Measurements from ENCODE around the gene NSUN5. TPM values are rescaled to one million over a fixed set of nuclear protein-coding genes. Genes with fewer than 3 reads are reported as not detected.

The NSUN5 gene
- total and polyA plus RNA-seq, 11 donors: 12.0 to 39.4 (median 15.2) TPM

GRCh38 chr7:73342645-73343044, 34.0 kb upstream of the NSUN5 start:
- intact Hi-C loops (cut with DNase I): loop anchor here in 8 of 10 donors (1.0 to 10.0 kb wide), 5 partner anchors 102 to 392 kb away; partner anchors contain the start of gene ABHD11 (in 1 of the 8)
- TF ChIP-seq POLR2A (IDR thresholded peaks at IDR 0.05) (no peak), CTCF (IDR thresholded peaks at IDR 0.05) (peak in 11 of 12 donors; percentile 13 to 67 (median 44))
- peak overlapping the region in 5 of 12 donors; percentile 3 to 45 (median 24) for H3K4me3 ChIP-seq

GRCh38 chr7:73341877-73342276, 33.3 kb upstream of the NSUN5 start:
- no peaks in the 10 kb centered on the region for H3K4me1 ChIP-seq
- ATAC-seq: peak in 1 of 4 donors; percentile 58

More at GRCh38 chr7:73342645-73343044, 34.0 kb upstream of the NSUN5 start:
- H3K4me1 ChIP-seq: no peaks in the 10 kb centered on the region
- peak; percentile 45 to 84 (median 76) for ATAC-seq
- WGBS, 4 donors: 29 to 41% (median 38%) methylated on average over 8 of the region's 8 CpGs
- H3K27me3 ChIP-seq: peaks cover 0 to 13% (median 0%) of the 10 kb centered on the region in 9 donors
- DNase-seq: no peak
- H3K36me3 ChIP-seq: no peaks in the 10 kb centered on the region
- H3K9me3 ChIP-seq: no peaks in the 10 kb centered on the region
- H3K27ac ChIP-seq: no peak overlapping the region

GRCh38 chr7:73340514-73340913, 31.9 kb upstream of the NSUN5 start:
- no peaks in the 10 kb centered on the region for H3K9me3 ChIP-seq
- intact Hi-C loops (cut with DNase I): loop anchor here in 6 of 10 donors (5.0 to 10.0 kb wide), 3 partner anchors 104 to 394 kb away; partner anchors contain the start of gene ABHD11 (in 1 of the 6)
- 67 to 71% (median 71%) methylated on average over 7 of the region's 7 CpGs for whole genome bisulfite sequencing, 4 donors

More at GRCh38 chr7:73341877-73342276, 33.3 kb upstream of the NSUN5 start:
- no peak overlapping the region for H3K27ac ChIP-seq
- DNase-seq: no peak
- intact Hi-C loops (cut with DNase I): loop anchor here in 8 of 10 donors (1.0 to 10.0 kb wide), 5 partner anchors 103 to 393 kb away; partner anchors contain the start of gene ABHD11 (in 1 of the 8)
- no peaks in the 10 kb centered on the region for H3K9me3 ChIP-seq
- H3K36me3 ChIP-seq: no peaks in the 10 kb centered on the region
- no peak overlapping the region for H3K4me3 ChIP-seq
- TF ChIP-seq POLR2A (IDR thresholded peaks at IDR 0.05): no peak
- TF ChIP-seq CTCF (IDR thresholded peaks at IDR 0.05): no peak
- 65 to 66% (median 65%) methylated on average over 8 of the region's 8 CpGs for WGBS, 4 donors
- H3K27me3 ChIP-seq: peaks cover 0 to 13% (median 0%) of the 10 kb centered on the region in 9 donors

GRCh38 chr7:73338321-73338720, 29.7 kb upstream of the NSUN5 start:
- DNase-seq (no peak), ATAC-seq (no peak)
- no peak overlapping the region for H3K27ac ChIP-seq
- no peaks in the 10 kb centered on the region for H3K36me3 ChIP-seq
- no peak overlapping the region for H3K4me3 ChIP-seq
- TF ChIP-seq CTCF (IDR thresholded peaks at IDR 0.05) (no peak), POLR2A (IDR thresholded peaks at IDR 0.05) (no peak)
- H3K27me3 ChIP-seq: peaks cover 0 to 13% (median 0%) of the 10 kb centered on the region in 9 donors
- no peaks in the 10 kb centered on the region for H3K4me1 ChIP-seq
- intact Hi-C loops (cut with DNase I): no loop called here
- 65 to 72% (median 67%) methylated on average over 10 of the region's 10 CpGs for WGBS, 4 donors
- H3K9me3 ChIP-seq: no peaks in the 10 kb centered on the region

More at GRCh38 chr7:73340514-73340913, 31.9 kb upstream of the NSUN5 start:
- Histone ChIP-seq H3K27me3 (peaks cover 0 to 13% (median 0%) of the 10 kb centered on the region in 9 donors), H3K4me3 (no peak overlapping the region), H3K4me1 (no peaks in the 10 kb centered on the region), H3K27ac (no peak overlapping the region), H3K36me3 (no peaks in the 10 kb centered on the region)
- TF ChIP-seq CTCF (IDR thresholded peaks at IDR 0.05) (no peak), POLR2A (IDR thresholded peaks at IDR 0.05) (no peak)
- DNase-seq: no peak
- ATAC-seq: no peak

Measured in heart left ventricle (tissue), 16 donors.